ENCODE results near the gene IRS1. TPM values are rescaled to one million over a fixed set of nuclear protein-coding genes. Genes with fewer than 3 reads are reported as not detected.
"Not testable (repeated sequence)": the region's sequence is repeated elsewhere in the genome, so short reads cannot be mapped to it uniquely, and the experiment has no call there.

Gene IRS1
- total RNA-seq: 16.9 TPM

GRCh38 chr2:226799211-226799975, at the start of gene IRS1:
IRS1 (minus strand) TSS chr2:226799820; CDS start chr2:226798738, 1,082 bp downstream.
- Histone ChIP-seq H3K4me1 (peaks cover 57% of the 10 kb centered on the region), H3K27ac (peak within 1 kb of the TSS; percentile 95), H3K9me3 (no peaks in the 10 kb centered on the region), H3K36me3 (no peaks in the 10 kb centered on the region), H3K27me3 (no peaks in the 10 kb centered on the region), H3K4me3 (peak within 1 kb of the TSS; percentile 61 to 85)
- peak in 1 of 2 donors; percentile 88 for DNase-seq (ENCODE audit: extremely low spot score in 2 of 2)
- intact Hi-C loops (cut with DNase I): loop anchor here (10.0 kb wide), 3 partner anchors 55 to 905 kb away; no protein-coding TSS in a partner anchor
- TF ChIP-seq POLR2AphosphoS5 (IDR thresholded peaks at IDR 0.05; ENCODE audit: insufficient read depth in 1 of 2, low read depth in 1 of 2) (peak in 1 of 2 donors; percentile 58), POLR2A (IDR thresholded peaks at IDR 0.05) (peak in 1 of 2 donors; percentile 56), CTCF (IDR thresholded peaks at IDR 0.05) (no peak)

GRCh38 chr2:226849349-226849748, 49.7 kb upstream of the IRS1 start:
- H3K27ac ChIP-seq: no peak overlapping the region
- intact Hi-C loops (cut with DNase I): no loop called here
- H3K4me3 ChIP-seq: no peak overlapping the region
- H3K27me3 ChIP-seq: no peaks in the 10 kb centered on the region
- no peaks in the 10 kb centered on the region for H3K36me3 ChIP-seq
- no peaks in the 10 kb centered on the region for H3K9me3 ChIP-seq
- no peak for DNase-seq (ENCODE audit: extremely low spot score in 2 of 2)
- TF ChIP-seq POLR2A (IDR thresholded peaks at IDR 0.05): no peak
- H3K4me1 ChIP-seq: no peaks in the 10 kb centered on the region

GRCh38 chr2:226847511-226847910, 47.9 kb upstream of the IRS1 start:
- H3K4me3 ChIP-seq: no peak overlapping the region
- no peaks in the 10 kb centered on the region for H3K4me1 ChIP-seq
- H3K27me3 ChIP-seq: no peaks in the 10 kb centered on the region
- intact Hi-C loops (cut with DNase I): no loop called here
- no peak for DNase-seq (ENCODE audit: extremely low spot score in 2 of 2)
- H3K27ac ChIP-seq: no peak overlapping the region
- H3K36me3 ChIP-seq: no peaks in the 10 kb centered on the region
- no peaks in the 10 kb centered on the region for H3K9me3 ChIP-seq
- TF ChIP-seq POLR2AphosphoS5 (IDR thresholded peaks at IDR 0.05; ENCODE audit: insufficient read depth in 1 of 2, low read depth in 1 of 2) (no peak), CTCF (IDR thresholded peaks at IDR 0.05) (no peak), POLR2A (IDR thresholded peaks at IDR 0.05) (no peak)

GRCh38 chr2:226847090-226847489, 47.5 kb upstream of the IRS1 start:
- Histone ChIP-seq H3K27ac (no peak overlapping the region), H3K4me1 (no peaks in the 10 kb centered on the region), H3K36me3 (no peaks in the 10 kb centered on the region), H3K4me3 (no peak overlapping the region), H3K27me3 (no peaks in the 10 kb centered on the region), H3K9me3 (no peaks in the 10 kb centered on the region)
- no peak for TF ChIP-seq CTCF (IDR thresholded peaks at IDR 0.05)
- TF ChIP-seq POLR2A (IDR thresholded peaks at IDR 0.05): no peak
- no peak for TF ChIP-seq POLR2AphosphoS5 (IDR thresholded peaks at IDR 0.05; ENCODE audit: insufficient read depth in 1 of 2, low read depth in 1 of 2)
- intact Hi-C loops (cut with DNase I): no loop called here
- DNase-seq (ENCODE audit: extremely low spot score in 2 of 2): no peak

GRCh38 chr2:226845386-226846116, 45.9 kb upstream of the IRS1 start:
- DNase-seq (ENCODE audit: extremely low spot score in 2 of 2): no peak
- intact Hi-C loops (cut with DNase I): no loop called here
- TF ChIP-seq POLR2A (IDR thresholded peaks at IDR 0.05) (no peak), POLR2AphosphoS5 (IDR thresholded peaks at IDR 0.05; ENCODE audit: insufficient read depth in 1 of 2, low read depth in 1 of 2) (no peak), CTCF (IDR thresholded peaks at IDR 0.05) (no peak)
- Histone ChIP-seq H3K27me3 (no peaks in the 10 kb centered on the region), H3K4me1 (no peaks in the 10 kb centered on the region), H3K9me3 (no peaks in the 10 kb centered on the region), H3K36me3 (no peaks in the 10 kb centered on the region), H3K27ac (no peak overlapping the region), H3K4me3 (no peak overlapping the region)

- intact Hi-C loops (cut with DNase I): not testable (repeated sequence)
Observed at GRCh38 chr2:226843001-226843400, 43.4 kb upstream of the IRS1 start.

More at GRCh38 chr2:226843001-226843400, 43.4 kb upstream of the IRS1 start:
- not testable (repeated sequence) for H3K9me3 ChIP-seq; H3K36me3 ChIP-seq; H3K27ac ChIP-seq; H3K4me3 ChIP-seq; DNase-seq (ENCODE audit: extremely low spot score in 2 of 2); H3K27me3 ChIP-seq; H3K4me1 ChIP-seq

Data from vagina (tissue), 2 donors.